ENCODE data around the gene RNF44.
A peak's percentile ranks its signal among the peaks of the same experiment; 100 is the strongest.
"Not testable (repeated sequence)": the region's sequence is repeated elsewhere in the genome, so short reads cannot be mapped to it uniquely, and the experiment has no call there.

RNF44 gene

GRCh38 chr5:176550937-176551336, 13.7 kb upstream of the RNF44 start:
- not testable (repeated sequence) for FAIRE-seq

GRCh38 chr5:176550275-176550831, 13.2 kb upstream of the RNF44 start:
- no peak for FAIRE-seq

GRCh38 chr5:176549871-176550270, 12.7 kb upstream of the RNF44 start:
- no peak for FAIRE-seq

- no peak for FAIRE-seq
Observed at GRCh38 chr5:176548967-176549444, 11.8 kb upstream of the RNF44 start, which contains the start of gene CDHR2. CDHR2 (plus strand) TSS chr5:176549342; CDS start chr5:176565353, 16,011 bp downstream.

GRCh38 chr5:176547802-176548201, 10.6 kb upstream of the RNF44 start:
- FAIRE-seq = no peak

GRCh38 chr5:176545737-176546509, 8.7 kb upstream of the RNF44 start:
- FAIRE-seq = no peak

- no peak for FAIRE-seq
Observed at GRCh38 chr5:176545388-176545736, 8.2 kb upstream of the RNF44 start.

- no peak for FAIRE-seq
Observed at GRCh38 chr5:176543428-176544182, 6.4 kb upstream of the RNF44 start.

GRCh38 chr5:176542596-176543427, 5.6 kb upstream of the RNF44 start:
- FAIRE-seq = no peak

- no peak for FAIRE-seq
Observed at GRCh38 chr5:176542135-176542595, 5.0 kb upstream of the RNF44 start.

GRCh38 chr5:176541338-176542134, 4.3 kb upstream of the RNF44 start:
- no peak for FAIRE-seq

- FAIRE-seq = no peak
Observed at GRCh38 chr5:176540956-176541337, 3.7 kb upstream of the RNF44 start.

- no peak for FAIRE-seq
Observed at GRCh38 chr5:176540476-176540899, 3.3 kb upstream of the RNF44 start.

GRCh38 chr5:176538989-176539384, 1.8 kb upstream of the RNF44 start:
- FAIRE-seq = no peak

- FAIRE-seq = no peak
Observed at GRCh38 chr5:176538230-176538988, 1.2 kb upstream of the RNF44 start.

GRCh38 chr5:176537554-176538229, 490 bp upstream of the RNF44 start:
- FAIRE-seq = peak; percentile 87

GRCh38 chr5:176536132-176536901, 885 bp downstream of the RNF44 start:
- FAIRE-seq = no peak

- no peak for FAIRE-seq
Observed at GRCh38 chr5:176535664-176536131, 1.5 kb downstream of the RNF44 start.

- no peak for FAIRE-seq
Observed at GRCh38 chr5:176535101-176535663, 2.0 kb downstream of the RNF44 start.

Data from islet of Langerhans (tissue), 1 donor.